COLO829 (cell line): ENCODE measurements around the gene KCNQ1.

Experiments
- DNase-seq: peaks from one replicate; pipeline ENCODE4 v3.0.0; 2012; ENCODE audit warnings: low spot score

KCNQ1 gene

DNA sequence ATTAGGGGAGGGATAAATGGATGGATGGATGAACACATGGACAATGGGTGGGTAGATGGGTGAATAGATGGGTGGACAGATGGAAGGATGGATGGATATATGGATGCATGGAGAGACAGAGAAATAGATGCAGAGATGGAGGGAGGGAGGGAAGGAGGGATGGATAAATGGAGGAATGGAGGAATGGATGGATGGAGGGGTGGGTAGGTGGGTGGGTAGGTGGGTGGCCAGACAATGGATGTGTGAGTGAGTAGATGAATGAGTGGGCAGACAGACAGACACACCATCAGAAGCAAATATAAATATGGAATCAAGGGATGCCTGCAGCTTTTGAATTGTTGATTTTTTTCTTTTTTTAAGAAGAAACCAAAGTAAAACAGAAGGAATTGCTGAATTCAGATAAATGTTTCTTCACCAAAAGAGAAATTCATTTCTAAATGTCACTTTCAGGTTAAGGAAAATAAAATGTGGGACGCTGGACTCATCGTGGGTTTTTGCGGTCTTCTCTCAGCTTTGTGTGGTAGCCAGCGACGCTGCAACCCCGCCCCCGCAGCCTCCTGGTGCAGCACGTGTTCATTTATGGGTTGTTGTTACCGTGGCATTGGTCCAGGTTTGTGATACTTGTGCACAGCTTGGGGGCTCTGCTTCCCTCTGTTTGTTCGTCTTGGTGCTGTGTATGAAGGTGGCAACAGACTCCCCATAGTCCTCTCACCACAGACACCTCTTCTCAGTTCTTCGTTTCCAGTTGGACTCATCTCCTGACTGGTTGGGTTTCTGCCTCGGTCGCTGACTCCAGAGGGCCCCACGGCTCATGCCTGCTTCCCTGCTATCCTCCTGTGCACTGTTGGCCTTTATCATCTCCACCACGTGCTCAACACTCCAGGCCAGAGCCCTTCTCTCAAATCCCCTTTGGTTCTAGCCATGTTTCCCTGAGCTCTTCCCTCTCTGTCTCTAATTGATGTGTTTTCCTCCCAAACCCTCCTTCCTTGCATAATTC is 364.3 kb downstream of the KCNQ1 start:
- no peak for DNase-seq

DNA sequence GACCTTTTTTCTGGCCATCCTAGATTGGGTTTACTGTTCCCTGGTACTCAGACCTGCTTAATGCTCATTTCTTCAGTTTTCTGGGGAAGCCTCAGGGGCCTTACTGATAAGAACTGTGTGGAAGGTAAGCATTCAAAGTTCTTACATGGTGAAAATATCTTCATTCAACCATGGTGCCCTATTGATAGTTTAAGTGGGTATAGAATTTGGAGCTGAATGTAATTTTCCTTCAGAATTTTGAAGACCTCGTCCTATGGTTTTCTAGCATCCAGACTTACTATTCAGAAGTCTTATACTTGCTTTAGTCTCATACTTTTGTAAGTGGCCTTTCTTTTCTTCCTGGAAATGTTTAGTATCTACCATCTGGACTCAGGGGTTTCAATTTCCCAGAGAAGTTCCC is 365.0 kb downstream of the KCNQ1 start:
- no peak for DNase-seq

DNA sequence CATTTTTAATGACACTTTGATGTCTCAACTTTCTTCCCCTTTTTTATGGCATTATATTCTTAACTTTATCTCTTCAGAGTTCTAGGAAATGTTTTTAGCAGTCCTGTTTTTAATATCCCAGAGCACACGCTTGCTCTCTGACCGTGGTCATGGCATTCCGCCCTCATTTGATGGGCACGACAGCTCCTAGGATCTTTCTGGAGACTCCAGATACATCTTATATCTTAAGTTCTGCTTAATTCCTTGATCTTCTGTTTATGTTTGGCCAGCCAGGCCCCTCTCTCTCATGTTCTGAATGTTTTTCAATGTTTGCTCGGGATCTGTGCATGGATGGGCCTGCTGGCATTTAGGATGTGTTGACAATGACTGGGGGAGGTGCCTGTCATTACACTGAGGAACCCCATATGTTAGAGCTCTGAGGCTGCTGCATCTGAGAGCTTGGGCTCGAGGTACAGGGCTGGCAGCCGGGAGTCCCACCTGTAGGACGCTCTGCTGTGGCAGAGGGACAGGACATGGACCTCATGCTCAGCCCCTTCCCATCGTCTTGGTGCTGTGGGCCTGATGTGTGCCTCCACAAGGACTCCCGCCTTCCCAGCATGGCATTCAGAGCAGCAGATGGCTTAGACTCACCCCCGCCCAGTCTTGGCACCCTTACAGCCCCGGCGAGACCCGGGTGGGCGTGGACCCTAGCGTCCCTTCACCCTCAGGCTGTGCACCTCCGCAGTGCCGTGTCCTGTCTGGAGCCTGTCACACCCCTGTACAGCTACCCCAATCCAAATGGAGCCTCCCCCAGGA is 365.8 kb downstream of the KCNQ1 start:
- DNase-seq, result no peak

DNA sequence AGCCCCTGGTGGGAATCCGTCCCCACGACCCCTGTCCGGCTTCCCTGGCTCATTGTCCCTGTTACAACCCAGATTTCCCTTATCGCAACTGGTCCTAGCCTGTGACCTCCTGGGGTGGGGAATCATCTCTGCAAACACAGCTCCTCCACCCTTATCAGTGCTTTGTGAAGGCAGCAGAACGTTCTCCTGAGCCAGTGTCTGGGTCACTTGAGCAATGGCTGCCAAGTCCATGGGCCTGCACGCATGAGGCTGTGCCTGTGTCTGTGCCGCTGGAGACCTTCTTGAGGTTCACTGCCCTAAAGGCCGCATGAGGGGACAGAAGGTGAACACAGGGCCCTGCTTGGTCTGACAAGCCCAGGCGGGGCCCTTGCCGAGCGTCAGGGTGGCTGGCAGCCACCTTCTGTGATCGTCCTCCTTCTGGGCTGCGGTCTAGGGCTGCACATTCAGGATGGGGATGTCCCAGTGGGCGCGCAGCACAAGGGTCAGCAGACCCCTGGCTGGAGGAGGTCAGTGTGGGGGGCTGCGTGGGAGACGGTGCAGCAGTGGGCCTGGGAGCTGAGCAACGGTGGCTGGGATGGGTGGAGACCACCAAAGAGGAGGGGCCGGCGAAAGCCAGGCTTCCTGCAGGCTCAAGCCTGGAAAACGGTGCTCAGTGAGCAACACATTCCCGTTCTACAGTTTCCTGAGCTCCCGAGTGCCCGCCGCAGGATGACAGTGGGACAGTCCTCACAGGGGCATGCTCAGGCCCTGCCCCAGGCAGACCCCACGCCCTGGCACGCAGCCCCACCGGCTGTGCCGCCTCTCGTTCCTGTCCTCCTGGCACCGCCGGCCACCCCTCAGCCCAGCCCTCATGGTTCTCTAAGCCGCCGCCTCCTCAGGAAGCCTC is 366.6 kb downstream of the KCNQ1 start:
- no peak for DNase-seq

DNA sequence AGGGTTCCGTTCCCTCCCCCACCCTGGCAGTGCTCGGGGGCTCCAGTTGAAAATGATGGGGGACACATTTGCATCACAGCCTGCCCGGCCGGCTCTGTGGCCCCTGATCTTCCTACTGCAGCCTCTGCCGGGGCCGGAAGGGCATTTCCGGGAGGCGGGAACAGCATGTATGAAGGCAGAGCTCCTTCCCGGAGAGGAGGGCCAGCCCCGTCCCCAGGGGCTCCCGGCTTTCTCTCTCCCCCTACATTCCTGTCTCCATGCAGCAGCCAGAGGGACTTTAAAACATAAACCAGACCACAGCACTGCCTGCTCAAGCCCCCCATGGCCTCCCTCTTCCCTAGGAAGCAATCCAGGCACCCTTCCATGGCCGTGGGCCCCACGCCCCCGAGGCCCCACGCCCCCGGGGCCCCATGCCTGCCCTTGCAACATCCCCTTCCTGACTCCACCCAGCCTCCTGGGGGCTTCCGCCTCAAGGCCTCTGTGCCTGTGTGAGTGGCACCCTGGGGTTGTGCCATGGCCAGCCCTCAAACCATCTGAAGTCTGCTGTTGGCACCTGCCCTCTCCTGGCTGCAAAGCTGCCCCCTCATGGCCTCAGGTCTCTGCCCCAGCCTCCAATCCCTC is 367.7 kb downstream of the KCNQ1 start:
- DNase-seq, result no peak

DNA sequence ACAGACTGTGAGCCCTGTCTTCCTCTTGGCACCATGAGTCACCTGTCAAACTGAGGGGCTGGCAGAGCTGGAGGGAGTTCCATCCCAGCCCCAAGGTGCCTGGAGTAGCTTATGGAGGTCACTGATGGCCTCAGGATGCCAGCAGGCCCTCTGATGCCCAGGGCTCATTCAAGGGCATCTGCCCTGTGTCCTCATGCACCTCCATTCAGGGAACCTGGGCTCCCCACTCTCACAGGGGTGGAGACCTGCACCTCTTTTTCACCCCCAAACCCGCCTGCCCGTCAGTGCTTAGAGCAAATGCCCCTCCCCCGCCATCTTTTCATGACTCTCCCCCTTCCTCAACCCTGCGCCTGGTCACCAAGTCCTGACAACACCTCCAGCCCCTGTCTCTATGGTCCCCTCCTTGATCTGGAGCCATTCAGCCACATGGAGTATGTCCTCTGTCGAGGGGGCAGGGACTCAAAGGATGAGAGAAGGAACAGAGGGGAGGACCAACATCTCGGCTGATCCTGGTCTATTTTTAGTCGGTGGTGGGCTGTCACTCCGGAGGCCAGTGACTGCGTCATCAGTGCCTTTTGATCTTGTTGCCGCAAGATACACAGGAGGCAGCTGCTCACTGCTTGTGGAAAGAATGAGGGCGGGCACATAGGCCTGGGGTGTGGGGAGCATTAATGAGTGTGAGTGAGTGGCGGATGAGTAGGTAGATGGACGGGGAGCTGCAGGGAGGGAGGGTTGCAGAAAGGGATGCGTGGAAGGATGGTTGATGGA is 368.5 kb downstream of the KCNQ1 start:
- DNase-seq, result no peak

DNA sequence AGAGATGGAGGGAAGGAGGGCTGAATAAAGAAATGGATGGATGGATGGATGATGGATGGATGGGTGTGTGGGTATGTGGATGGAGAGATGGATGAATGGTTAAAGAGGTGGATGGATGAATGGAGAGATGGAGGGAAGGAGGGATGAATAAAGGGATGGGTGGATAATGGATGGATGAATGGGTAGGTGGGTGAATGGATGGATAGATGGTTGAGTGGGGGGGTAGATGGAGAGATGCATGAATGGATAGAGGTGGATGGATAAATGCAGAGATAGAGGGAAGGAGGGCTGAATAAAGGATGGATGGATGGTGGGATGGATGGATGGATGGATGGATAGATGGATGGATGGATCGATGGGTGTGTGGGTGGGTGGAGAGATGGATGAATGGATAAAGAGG is 369.2 kb downstream of the KCNQ1 start:
- DNase-seq, result no peak

DNA sequence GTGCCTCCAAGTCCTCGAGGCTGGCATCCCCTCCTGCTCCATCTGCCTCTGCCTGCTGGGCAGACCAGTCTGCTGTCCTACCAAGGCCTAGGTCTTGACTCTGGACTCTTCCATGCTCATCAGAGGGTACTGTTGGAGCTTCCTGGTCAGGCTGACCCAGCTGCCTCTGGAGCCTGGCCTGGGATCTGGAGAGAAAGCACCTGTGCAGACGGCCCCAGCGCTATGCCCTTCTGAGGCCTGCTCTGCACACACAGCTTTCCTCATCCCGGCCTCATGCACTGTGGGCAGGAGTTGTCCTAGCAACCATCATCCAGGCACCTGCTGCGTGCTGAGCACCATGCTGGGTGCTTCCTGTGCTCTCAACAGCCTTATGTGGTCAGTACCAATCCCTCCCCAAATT is 369.9 kb downstream of the KCNQ1 start:
- no peak for DNase-seq

DNA sequence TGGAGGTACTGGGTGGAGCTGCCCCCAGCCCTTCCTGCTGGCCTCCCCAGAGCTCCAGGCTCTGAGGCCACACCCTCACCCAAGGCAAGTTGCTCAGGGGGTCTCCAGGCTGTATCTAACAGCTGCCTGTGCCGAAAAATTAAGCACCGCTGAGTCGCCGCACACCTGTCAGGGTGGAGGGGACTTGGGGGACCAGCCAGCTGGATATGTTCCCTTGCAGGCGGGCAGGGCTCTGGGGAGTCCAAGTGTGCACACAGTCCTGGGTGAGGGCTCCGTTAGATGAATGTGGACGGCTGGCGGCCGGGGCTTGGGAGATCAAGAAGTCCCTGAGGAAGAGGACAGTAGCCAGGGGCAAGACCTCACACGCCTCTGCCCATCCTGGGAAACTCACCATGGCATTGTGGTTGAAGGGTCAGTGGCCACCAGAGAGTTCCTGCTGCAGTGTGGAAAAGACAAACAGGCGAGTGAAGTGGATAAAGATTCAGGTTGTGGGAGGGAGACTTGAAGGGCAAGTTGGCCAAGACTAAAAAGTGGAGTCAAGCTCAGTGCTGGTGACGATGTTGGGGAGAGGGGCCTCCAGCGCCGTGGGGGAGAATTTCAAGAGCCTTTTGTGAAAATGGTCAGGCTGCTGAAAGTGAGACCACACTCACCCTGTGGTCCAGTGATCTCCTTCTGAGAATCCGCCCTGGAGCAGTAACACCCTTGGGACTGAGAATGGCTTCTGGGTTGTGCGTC is 371.1 kb downstream of the KCNQ1 start:
- no peak for DNase-seq

DNA sequence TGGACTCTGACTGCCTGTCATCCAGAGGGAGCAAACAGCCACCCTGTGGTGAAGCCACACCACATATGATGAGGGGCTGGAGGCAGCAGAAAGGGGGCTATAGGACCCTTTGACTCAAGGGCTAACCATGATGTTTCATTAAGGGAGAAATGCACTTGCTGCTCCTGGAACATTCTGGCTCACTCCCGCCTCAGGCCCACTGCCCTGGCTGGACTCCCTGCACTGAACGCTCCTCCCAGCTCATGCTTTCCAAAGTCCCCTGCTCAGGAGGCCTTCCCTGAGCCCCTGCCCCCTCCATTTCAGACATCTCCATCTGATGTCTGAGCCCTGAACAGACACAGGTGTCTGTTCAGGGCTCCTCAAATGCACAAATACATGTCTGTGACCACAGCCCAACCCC is 371.7 kb downstream of the KCNQ1 start:
- no peak for DNase-seq

DNA sequence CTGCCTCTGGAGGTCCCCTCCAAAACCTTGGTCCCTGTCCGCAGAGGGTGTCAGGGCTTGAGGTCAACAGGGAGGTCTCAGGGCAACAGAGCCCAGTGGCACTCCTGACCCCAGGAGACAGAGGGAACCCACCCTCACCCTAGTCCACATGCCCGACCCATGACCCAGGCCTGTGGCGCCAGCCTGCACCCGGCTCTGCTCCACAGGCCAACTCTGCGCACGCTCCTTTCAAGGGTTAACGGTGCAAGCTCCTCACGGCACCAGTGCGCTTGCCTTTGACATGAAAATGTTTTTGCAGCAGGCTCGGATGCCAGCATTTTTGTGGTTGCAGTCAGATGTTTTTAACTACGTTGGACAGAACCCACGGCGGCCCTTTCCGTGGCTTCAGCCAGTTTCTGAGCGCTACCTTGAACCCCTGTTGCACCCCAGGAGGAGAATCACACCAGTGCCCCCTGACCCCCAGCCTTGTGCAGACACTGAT is 372.2 kb downstream of the KCNQ1 start:
- no peak for DNase-seq

DNA sequence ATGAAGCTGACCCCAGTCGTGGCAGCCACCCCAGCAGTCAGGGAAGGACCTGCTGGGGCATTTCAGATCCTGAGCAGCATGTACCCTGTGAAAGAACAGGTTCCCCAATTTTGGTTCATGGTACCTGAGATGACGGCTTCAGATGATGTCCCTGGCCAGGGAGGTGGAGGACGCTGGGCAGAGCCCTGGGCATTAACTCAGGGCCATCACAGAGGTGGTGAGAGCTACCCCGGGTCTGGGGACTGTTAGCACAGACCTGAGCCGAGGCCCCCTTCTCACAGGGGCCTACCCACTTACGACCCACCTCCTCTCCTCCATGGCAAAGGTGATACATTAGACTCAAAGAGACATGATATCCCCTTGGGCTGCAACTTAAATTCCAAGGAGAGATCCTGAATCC is 372.6 kb downstream of the KCNQ1 start:
- DNase-seq, result no peak

DNA sequence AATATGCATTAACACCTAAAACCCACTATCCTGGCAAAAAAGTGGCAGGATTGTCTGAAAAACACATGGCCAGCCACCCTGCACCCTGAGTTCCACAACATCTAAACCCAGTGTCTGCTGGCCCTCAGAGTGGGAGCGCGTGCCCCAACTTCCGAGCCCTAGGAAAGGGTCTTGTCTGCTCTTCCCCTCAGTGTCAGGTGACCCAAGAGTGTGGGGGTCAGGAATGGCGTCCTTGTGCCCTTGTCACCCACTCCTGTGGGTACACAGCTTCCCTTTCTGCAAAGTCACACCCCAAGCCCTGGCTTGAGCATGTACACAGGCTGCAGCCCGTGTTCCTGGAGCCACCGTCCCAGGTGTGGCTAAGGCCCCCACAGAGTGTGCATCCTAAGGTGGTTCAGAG is 373.2 kb downstream of the KCNQ1 start:
- DNase-seq, result no peak

DNA sequence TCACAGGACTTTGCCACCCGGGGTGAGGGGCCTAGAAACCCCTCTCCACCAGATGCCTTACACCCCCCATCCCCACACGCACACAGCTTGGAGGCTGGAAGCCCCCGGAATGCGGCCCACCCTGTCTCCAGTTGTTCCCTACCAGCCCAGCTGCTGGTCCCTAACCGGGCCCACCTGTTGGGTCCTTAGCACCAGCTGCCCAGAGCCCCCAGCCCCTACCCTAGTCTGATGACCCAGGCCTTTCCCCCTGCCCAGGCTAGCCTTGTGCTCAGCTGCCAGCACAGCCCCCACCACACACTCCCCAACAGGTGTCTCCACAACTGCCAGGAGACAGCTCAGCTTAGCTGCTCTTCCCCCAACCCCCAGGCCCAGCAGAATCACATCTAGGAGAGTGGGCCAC is 373.7 kb downstream of the KCNQ1 start:
- no peak for DNase-seq

DNA sequence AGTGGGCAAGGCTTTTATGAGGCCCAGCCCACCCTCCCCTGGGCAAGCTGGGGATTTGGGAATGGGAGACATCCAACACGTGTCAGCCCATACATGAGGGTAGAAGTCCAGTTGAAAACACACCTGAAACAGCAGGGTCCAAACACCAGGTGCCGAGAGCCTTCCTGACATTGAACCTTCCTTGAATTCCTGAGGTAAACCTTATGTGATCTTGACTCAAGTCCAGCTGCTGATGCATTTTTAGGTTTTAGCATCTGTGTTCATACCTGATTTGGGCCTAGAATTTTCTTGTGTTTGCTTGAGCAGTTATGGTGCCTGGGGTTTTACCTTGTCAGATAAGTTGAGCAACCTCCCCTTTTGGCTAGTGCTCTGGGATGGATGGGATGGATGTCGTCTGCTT is 374.5 kb downstream of the KCNQ1 start:
- no peak for DNase-seq

DNA sequence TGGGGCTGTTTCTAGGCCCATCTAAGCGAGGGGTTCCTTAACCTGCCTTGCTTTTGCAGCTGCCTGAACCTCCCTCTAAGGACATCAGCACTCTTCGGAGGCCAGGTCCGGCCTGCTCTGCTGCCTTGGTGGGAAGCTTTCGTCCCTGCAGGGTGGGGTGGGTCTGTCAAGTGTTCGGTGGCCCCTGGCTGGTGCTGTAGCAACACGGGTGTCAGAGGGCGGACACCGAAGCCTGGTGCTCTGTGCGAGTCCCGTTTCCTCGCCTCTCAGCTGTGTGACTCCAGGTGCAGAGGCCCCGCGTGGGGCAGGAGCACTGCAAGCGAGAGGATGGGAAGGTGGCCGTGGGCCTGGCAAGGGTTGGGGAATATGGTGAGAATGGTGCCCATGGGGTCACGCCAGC is 376.2 kb downstream of the KCNQ1 start:
- no peak for DNase-seq

DNA sequence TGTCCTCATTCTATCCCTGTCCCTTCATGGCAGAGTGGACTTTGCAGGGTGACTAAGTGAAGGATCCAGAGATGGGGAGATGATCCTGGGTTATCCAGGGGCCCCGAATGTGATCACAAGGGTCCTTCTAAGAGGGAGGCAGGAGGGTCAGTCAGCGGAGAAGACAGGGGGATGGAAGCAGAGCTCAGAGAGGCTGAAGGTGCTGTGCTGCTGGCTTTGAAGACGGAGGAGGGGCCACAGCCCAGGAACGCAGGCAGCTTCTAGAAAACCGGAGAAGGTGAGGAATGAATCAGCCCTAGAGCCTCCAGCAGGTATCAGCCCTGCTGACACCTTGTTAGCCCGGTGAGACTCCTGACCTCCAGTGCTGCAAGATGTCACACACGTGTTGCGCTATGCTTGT is 377.1 kb downstream of the KCNQ1 start:
- no peak for DNase-seq

DNA sequence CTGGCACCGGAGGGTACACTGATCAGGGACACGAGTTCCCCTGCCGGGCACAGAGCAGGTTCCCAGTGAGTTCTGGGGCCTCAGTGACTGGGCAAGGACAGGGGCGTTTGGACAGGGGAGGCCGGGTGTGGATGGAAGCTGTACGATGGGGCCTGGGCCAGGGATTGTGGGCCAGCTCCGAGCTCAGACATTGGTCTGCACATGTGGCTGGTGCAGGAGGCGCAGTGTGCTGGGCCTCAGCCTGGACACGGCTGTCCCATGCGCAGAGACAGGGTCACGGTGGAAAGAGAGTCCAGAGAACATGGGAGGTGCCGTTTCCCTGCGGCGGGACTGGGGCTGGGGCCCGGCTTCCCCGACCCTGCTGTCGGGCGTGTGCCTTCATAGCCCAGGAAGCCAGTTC is 380.0 kb downstream of the KCNQ1 start:
- DNase-seq, result no peak

DNA sequence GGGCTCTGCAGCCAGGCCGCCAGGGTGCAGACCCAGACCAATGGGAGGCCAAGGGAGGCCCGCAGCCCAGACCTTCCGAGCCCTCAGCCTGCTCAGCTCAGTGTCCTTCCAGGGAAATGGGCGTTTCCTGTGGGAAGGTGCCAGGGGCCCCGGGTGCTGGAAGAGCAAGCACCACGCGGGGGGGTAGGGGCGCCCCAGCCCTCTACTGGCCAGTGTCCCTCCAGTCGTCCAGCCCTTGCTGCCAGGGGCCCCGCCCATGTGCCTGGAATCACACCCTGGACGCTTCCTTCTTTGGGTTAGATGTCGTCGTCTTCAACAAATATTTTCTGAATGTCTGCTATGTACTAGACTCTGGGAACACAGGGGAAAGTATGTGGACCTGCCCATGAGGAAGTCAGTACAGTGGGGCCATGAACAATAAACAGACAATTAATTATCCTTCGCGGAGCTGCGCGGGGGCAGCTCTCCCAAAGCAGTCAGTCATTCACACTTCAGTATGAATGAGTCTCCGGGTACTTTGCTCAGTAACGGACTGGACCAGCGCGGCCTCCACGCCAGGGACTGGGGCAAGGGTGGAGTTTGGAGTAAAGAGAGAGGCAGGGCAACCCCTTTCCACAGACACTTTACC is 380.6 kb downstream of the KCNQ1 start:
- DNase-seq, result no peak
